GM15510 (cell line): Measurements from ENCODE around the gene C5AR1.

Source experiments
- POLR2A ChIP-seq: IDR thresholded peaks from 3 replicates; pipeline ENCODE4 v1.6.1; 2011; ENCODE audit warnings: borderline replicate concordance; ENCODE audit not compliant: insufficient read length; ENCODE audit errors: extremely low read depth

C5AR1 gene

GRCh38 chr19:47319923-47320871 lies 10.5 kb downstream of the C5AR1 start:
- TF ChIP-seq POLR2A, result no peak

- TF ChIP-seq POLR2A, result no peak
These were observed 12.0 kb downstream of the C5AR1 start for GRCh38 chr19:47321630-47322029.

- no peak for TF ChIP-seq POLR2A
These were observed 12.4 kb downstream of the C5AR1 start for GRCh38 chr19:47322058-47322457.

GRCh38 chr19:47323409-47323808 lies 13.7 kb downstream of the C5AR1 start:
- TF ChIP-seq POLR2A, result no peak

- no peak for TF ChIP-seq POLR2A
These were observed 14.2 kb downstream of the C5AR1 start for GRCh38 chr19:47323872-47324271.

- TF ChIP-seq POLR2A, result no peak
These were observed 14.8 kb downstream of the C5AR1 start for GRCh38 chr19:47324502-47324901.

- TF ChIP-seq POLR2A, result no peak
These were observed 20.8 kb downstream of the C5AR1 start for GRCh38 chr19:47330466-47330869.

GRCh38 chr19:47331490-47331889 lies 21.8 kb downstream of the C5AR1 start:
- TF ChIP-seq POLR2A, result no peak

GRCh38 chr19:47331931-47332547 lies 22.4 kb downstream of the C5AR1 start, which contains the start of gene C5AR2:
Gene C5AR2, plus strand, starts transcription at chr19:47332175. Its CDS starts 8,625 bp downstream, at chr19:47340800.
- TF ChIP-seq POLR2A, result no peak

- TF ChIP-seq POLR2A, result no peak
These were observed 29.7 kb downstream of the C5AR1 start for GRCh38 chr19:47339196-47339880.

GRCh38 chr19:47340477-47341208 lies 31.0 kb downstream of the C5AR1 start:
- TF ChIP-seq POLR2A, result no peak

- TF ChIP-seq POLR2A, result no peak
These were observed 32.1 kb downstream of the C5AR1 start for GRCh38 chr19:47341734-47342133.

- no peak for TF ChIP-seq POLR2A
These were observed 33.6 kb downstream of the C5AR1 start for GRCh38 chr19:47343194-47343802.

GRCh38 chr19:47344425-47344824 lies 34.8 kb downstream of the C5AR1 start:
- no peak for TF ChIP-seq POLR2A
